Measurements from ENCODE around the gene PHACTR3.
"Not testable (repeated sequence)": the region's sequence is repeated elsewhere in the genome, so short reads cannot be mapped to it uniquely, and the experiment has no call there.

PHACTR3 gene

DNA sequence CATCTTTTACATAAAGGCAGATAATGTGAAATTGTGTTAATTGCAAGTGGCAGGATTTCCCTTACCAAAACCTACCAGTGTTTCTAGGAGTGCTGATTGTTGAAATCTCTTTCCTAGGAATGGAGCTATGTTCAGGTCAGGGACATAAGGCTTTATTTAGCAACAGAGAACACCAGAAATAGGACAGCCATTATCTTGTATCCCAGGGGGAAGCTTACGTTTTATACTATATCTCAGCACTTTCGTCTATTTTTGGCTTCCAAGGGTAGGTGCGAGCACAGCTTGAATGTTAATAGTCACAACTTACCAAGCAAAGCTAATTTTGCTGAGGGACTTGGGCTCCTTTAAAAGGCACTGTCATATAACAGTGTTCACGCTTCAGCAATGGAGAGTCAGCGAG is 235.1 kb downstream of the PHACTR3 start:
- in situ Hi-C loops (cut with HindIII; ENCODE audit: low sequenced_read_pairs), result no loop called here
- no peak for DNase-seq (ENCODE audit: low read depth)
- TF ChIP-seq, protein P1, sequence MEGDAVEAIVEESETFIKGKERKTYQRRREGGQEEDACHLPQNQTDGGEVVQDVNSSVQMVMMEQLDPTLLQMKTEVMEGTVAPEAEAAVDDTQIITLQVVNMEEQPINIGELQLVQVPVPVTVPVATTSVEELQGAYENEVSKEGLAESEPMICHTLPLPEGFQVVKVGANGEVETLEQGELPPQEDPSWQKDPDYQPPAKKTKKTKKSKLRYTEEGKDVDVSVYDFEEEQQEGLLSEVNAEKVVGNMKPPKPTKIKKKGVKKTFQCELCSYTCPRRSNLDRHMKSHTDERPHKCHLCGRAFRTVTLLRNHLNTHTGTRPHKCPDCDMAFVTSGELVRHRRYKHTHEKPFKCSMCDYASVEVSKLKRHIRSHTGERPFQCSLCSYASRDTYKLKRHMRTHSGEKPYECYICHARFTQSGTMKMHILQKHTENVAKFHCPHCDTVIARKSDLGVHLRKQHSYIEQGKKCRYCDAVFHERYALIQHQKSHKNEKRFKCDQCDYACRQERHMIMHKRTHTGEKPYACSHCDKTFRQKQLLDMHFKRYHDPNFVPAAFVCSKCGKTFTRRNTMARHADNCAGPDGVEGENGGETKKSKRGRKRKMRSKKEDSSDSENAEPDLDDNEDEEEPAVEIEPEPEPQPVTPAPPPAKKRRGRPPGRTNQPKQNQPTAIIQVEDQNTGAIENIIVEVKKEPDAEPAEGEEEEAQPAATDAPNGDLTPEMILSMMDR (IDR thresholded peaks at IDR 0.05; ENCODE audit: low read depth, low read length, missing control alignments), result no peak
- no peak overlapping the region for H3K4me3 ChIP-seq (ENCODE audit: low read depth, low read length)

DNA sequence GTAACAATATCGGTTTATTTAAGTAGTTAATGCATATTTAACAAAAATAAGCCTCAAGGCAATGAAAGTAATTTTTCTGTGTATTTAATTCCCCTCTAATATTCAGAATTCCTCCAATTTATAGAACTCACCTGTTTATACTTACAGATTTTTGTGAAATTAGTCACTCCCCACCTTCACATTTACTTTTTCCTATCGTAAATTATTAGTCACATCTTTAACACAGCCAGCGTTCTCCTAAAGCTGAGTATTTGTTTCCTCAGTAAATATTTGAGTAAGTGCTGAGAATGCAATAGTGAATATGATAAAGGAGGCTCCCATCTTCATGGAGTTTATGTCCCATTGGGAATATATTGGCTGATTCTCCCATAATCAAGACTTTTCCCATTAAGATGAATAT is 241.1 kb downstream of the PHACTR3 start:
- DNase-seq (ENCODE audit: low read depth), result no peak
- TF ChIP-seq, protein P1 (IDR thresholded peaks at IDR 0.05; ENCODE audit: low read depth, low read length, missing control alignments), result no peak
- in situ Hi-C loops (cut with HindIII; ENCODE audit: low sequenced_read_pairs), result no loop called here
- H3K4me3 ChIP-seq (ENCODE audit: low read depth, low read length), result no peak overlapping the region

DNA sequence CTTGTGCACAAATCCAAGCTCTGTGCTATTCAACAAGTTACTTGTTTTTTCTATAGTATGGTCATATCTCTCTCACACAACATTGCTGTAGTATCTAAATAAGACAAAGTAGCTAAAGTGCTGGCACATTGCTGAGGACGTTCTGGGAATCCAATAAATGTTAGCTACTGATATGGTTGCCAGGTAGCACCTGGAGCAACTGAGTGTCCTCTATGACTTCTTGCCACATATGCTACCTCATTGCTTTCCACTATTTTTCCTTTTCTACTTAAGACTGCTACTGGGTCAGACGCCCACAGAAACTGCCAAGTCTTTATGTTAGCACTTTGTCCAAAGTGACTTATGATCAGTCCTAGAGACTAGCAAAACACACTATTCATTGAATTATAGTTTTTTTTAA is 243.8 kb downstream of the PHACTR3 start:
- no peak for DNase-seq (ENCODE audit: low read depth)
- in situ Hi-C loops (cut with HindIII; ENCODE audit: low sequenced_read_pairs), result no loop called here
- no peak overlapping the region for H3K4me3 ChIP-seq (ENCODE audit: low read depth, low read length)
- TF ChIP-seq, protein P1 (IDR thresholded peaks at IDR 0.05; ENCODE audit: low read depth, low read length, missing control alignments), result no peak

DNA sequence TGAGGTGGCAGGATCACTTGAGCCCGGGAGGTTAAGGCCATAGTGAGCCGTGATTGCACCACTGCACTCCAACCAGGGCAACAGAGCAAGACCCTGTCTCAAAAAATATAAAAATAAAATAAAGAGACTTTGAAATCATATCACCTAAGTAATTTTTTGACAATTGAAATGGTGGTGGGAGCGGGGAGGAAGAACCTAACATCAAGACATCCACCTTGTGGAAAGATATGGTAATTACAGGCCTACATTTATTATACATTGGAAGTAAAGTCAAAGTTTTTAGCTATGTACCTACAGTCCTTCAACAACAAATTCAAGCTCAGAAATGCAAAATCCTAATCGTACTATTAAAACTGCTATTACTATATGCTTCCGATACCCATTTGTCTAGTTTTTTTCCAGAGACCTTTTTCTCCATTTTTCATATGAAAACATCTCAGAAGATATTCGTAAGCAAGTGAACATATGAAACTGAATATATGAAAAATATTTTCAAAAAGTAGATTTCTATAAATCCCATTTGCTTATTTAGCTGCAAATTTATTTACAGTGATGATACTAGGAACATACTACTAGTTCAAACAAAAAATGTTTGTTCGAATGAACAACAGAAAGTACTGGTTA is 245.8 kb downstream of the PHACTR3 start:
- in situ Hi-C loops (cut with HindIII; ENCODE audit: low sequenced_read_pairs), result no loop called here

DNA sequence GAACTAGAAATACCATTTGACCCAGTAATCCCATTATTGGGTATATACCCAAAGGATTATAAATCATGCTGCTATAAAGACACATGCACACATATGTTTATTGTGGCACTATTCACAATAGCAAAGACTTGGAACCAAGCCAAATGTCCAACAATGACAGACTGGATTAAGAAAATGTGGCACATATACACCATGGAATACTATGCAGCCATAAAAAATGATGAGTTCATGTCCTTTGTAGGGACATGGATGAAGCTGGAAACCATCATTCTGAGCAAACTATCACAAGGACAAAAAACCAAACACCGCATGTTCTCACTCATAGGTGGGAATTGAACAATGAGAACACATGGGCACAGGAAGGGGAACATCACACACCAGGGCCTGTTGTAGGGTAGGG is 252.2 kb downstream of the PHACTR3 start:
- in situ Hi-C loops (cut with HindIII; ENCODE audit: low sequenced_read_pairs); DNase-seq (ENCODE audit: low read depth); H3K4me3 ChIP-seq (ENCODE audit: low read depth, low read length): not testable (repeated sequence)

More for the DNA sequence above, 245.8 kb downstream of the PHACTR3 start:
- TF ChIP-seq, protein P1 (IDR thresholded peaks at IDR 0.05; ENCODE audit: low read depth, low read length, missing control alignments), result peak; percentile 56
- DNase-seq (ENCODE audit: low read depth), result peak; percentile 35
- H3K4me3 ChIP-seq (ENCODE audit: low read depth, low read length), result no peak overlapping the region

DNA sequence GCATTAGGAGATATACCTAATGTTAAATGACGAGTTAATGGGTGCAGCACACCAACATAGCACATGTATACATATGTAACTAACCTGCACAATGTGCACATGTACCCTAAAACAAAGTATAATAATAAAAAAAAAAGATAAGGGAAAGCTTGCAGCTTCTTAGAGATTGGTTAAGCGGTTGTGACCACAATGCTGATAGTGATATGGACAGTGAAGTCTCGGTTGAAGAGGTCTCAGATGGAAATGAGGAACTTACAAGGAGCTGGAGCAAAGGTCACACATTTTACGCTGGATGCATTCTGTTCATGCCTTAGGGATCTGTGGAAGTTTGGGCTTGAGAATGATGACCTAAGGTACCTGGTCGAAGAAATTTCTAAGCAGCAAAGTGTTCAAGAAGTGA is 252.6 kb downstream of the PHACTR3 start:
- in situ Hi-C loops (cut with HindIII; ENCODE audit: low sequenced_read_pairs); DNase-seq (ENCODE audit: low read depth); H3K4me3 ChIP-seq (ENCODE audit: low read depth, low read length): not testable (repeated sequence)

DNA sequence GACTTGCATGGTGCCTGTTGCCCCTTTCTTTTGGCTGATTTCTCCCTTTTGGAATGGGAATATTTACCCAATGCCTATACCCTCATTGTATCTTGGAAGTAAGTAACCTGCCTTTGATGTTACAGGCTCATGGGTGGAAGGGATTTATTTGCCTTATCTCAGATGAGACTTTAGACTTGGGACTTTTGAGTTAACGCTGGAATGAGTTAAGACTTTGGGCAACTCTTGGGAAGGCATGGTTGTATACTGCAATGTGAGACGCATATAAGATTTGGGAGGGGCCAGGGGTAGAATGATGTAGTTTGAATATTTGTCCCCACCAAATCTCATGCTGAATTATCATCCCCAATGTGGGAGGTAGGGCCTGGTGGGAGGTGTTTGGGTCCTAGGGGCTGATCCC is 253.6 kb downstream of the PHACTR3 start:
- TF ChIP-seq, protein P1 (IDR thresholded peaks at IDR 0.05; ENCODE audit: low read depth, low read length, missing control alignments), result no peak
- in situ Hi-C loops (cut with HindIII; ENCODE audit: low sequenced_read_pairs), result no loop called here
- no peak for DNase-seq (ENCODE audit: low read depth)
- no peak overlapping the region for H3K4me3 ChIP-seq (ENCODE audit: low read depth, low read length)

DNA sequence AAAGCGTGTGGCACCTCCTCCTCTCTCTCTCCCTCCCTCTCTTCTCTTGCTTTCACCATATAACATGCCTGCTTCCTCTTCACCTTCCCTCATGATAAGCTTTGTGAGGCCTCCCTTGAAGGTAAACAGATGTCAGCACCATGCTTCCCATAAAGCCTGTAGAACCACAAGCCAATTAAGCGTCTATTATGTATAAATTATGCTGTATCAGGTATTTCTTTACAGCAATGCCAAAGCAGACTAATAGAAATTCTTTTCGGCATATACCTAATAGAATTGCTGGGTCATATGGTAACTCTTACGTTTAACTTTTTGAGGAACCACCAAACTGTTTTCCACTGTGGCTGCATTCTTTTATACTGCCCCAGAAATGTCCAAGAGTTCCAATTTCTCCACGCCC is 254.1 kb downstream of the PHACTR3 start:
- in situ Hi-C loops (cut with HindIII; ENCODE audit: low sequenced_read_pairs), result no loop called here
- TF ChIP-seq, protein P1 (IDR thresholded peaks at IDR 0.05; ENCODE audit: low read depth, low read length, missing control alignments), result no peak
- no peak overlapping the region for H3K4me3 ChIP-seq (ENCODE audit: low read depth, low read length)
- DNase-seq (ENCODE audit: low read depth), result no peak
